HepG2 (cell line): ENCODE results near the gene TAF6L. TPM values are rescaled to one million over a fixed set of nuclear protein-coding genes. Genes with fewer than 3 reads are reported as not detected.

Source experiments
- ATAC-seq: fragments of 200-7000 bp; cut with Tn5 transposase; 3 replicates; pipeline ENCODE4 v1.9.1; 2020; ENCODE audit warnings: mild to moderate bottlenecking, moderate library complexity
- BruUV-seq: library from RNA; stranded (reverse); fragments of 400-500 nt; replicated peaks from 2 replicates; lab custom pipeline; 2021; lab: Mats Ljungman, UMichigan
- CTCF ChIA-PET: fragments of 300-600 bp; formaldehyde crosslinking; extraction: SDS; loops from one replicate; lab custom pipeline; 2021; ENCODE audit warnings: low total read pairs, inconsistent platforms, low intra/inter-chr PET ratio; lab: Yijun Ruan, JAX
- POLR2A ChIA-PET: fragments of 350-600 bp; sonication (Branson Sonifier 250); formaldehyde crosslinking; loops from one replicate; lab custom pipeline; 2020; ENCODE audit warnings: antibody characterized with exemption, inconsistent platforms; lab: Yijun Ruan, JAX
- DNase-seq: peaks from one replicate; pipeline ENCODE4 v3.0.0-alpha.2; 2015; ENCODE audit warnings: low spot score
- FAIRE-seq: peaks from 3 replicates; lab custom pipeline; 2011; peaks lifted over from hg19 to GRCh38; lab: Jason Lieb, UNC
- H2AFZ ChIP-seq: one replicate; pipeline ENCODE4 v1.6.1; 2011; ENCODE audit warnings: low read length, inconsistent platforms
- H3K27ac ChIP-seq: fragments of 300-600 bp; 3 replicates; pipeline ENCODE4 v1.8.0; 2011; ENCODE audit warnings: mixed run types, mild to moderate bottlenecking, mixed read lengths, low read length, inconsistent platforms; ENCODE audit not compliant: insufficient read depth; ENCODE audit errors: extremely low read length
- H3K27me3 ChIP-seq, 2 experiments: fragments of 200-600 bp in 1 of 2; 2 replicates in 1 of 2; 3 replicates in 1 of 2; pipeline versions ENCODE4 v1.6.0 to v1.8.0; 2011; ENCODE audit warnings: low read length in 2 of 2, mild to moderate bottlenecking in 2 of 2, moderate library complexity in 2 of 2, inconsistent platforms in 1 of 2; ENCODE audit not compliant: insufficient read depth in 2 of 2, control insufficient read depth in 1 of 2
- H3K36me3 ChIP-seq, 2 experiments: fragments of 200-600 bp in 1 of 2; replicated peaks in 1 of 2; 2 replicates in 1 of 2; 3 replicates in 1 of 2; pipeline versions ENCODE4 v1.5.1 to v1.8.0; 2011; ENCODE audit warnings: low read length in 2 of 2, inconsistent platforms in 1 of 2; ENCODE audit not compliant: insufficient read depth in 2 of 2, control insufficient read depth in 1 of 2
- H3K4me1 ChIP-seq: 2 replicates; pipeline ENCODE4 v1.5.1; 2012; ENCODE audit warnings: low read length, inconsistent platforms; ENCODE audit not compliant: insufficient read depth
- H3K4me2 ChIP-seq: 2 replicates; pipeline ENCODE4 v1.6.0; 2011; ENCODE audit warnings: low read depth, low read length, inconsistent platforms
- H3K4me3 ChIP-seq, 3 experiments: fragments of 200-600 bp in 1 of 3; sonication (generic), shearing (Covaris generic) in 1 of 3; replicated peaks in 1 of 3; 2 replicates each; pipeline ENCODE4 v1.5.1; 2011 to 2016; ENCODE audit warnings: low read length in 3 of 3, inconsistent platforms in 2 of 3, low read depth in 2 of 3, mild to moderate bottlenecking in 2 of 3, control low read depth in 1 of 3, mixed read lengths in 1 of 3; ENCODE audit not compliant: insufficient read depth in 1 of 3
- H3K79me2 ChIP-seq: one replicate; pipeline ENCODE4 v1.6.1; 2011; ENCODE audit warnings: low read length, inconsistent platforms; ENCODE audit not compliant: insufficient read depth
- H3K9ac ChIP-seq: 2 replicates; pipeline ENCODE4 v1.6.0; 2011; ENCODE audit warnings: mild to moderate bottlenecking, low read depth, low read length, inconsistent platforms; ENCODE audit not compliant: insufficient read depth
- H3K9me3 ChIP-seq: 2 replicates; pipeline ENCODE4 v1.5.1; 2012; ENCODE audit warnings: mild to moderate bottlenecking, low read length
- H4K20me1 ChIP-seq: 2 replicates; pipeline ENCODE4 v1.6.0; 2011; ENCODE audit warnings: inconsistent platforms, mild to moderate bottlenecking, low read length, moderate library complexity; ENCODE audit not compliant: insufficient read depth
- GABPA ChIP-seq, 2 experiments: IDR thresholded peaks; 2 replicates each; pipeline ENCODE4 v1.6.1; 2011 to 2016; ENCODE audit warnings: low read depth in 2 of 2, low read length in 1 of 2, missing biosample characterization in 1 of 2, missing genetic modification characterization in 1 of 2
- SIN3B ChIP-seq: fragments of 150-350 bp; IDR thresholded peaks from 2 replicates; pipeline ENCODE4 v1.6.1; 2014; ENCODE audit warnings: low read length
- ZFP90 ChIP-seq: sonication (generic); formaldehyde crosslinking; IDR thresholded peaks from 2 replicates; pipeline ENCODE4 v1.8.0; 2022; ENCODE audit warnings: missing genetic modification reagents, mild to moderate bottlenecking, inconsistent platforms, borderline replicate concordance
- ZNF878 ChIP-seq: sonication (generic); formaldehyde crosslinking; IDR thresholded peaks from 2 replicates; pipeline ENCODE4 v1.8.1; 2023; ENCODE audit warnings: mild to moderate bottlenecking, missing genetic modification reagents, moderate library complexity
- WGBS: methylation state at CpG from one replicate; pipeline ENCODE4 v1.1.6; 2017; ENCODE audit warnings: low lambda C conversion rate; 5-methylcytosine and 5-hydroxymethylcytosine counted together
- in situ Hi-C: cut with HindIII; loops from 2 replicates; pipeline ENCODE4 v1.10.0; 2017; ENCODE audit warnings: low pct_unique_long_range_greater_than_20kb; ENCODE audit not compliant: extremely low pct_ligation_motif_present
- intact Hi-C: fragments of 100-400 bp; cut with micrococcal nuclease; formaldehyde crosslinking; loops from one replicate; pipeline ENCODE4 v1.10.0; 2022; ENCODE audit not compliant: unreplicated experiment
- polyA plus RNA-seq, 8 experiments: library from polyadenylated mRNA; depleted of rRNA in 3 of 8; stranded (reverse) in 7 of 8; unstranded in 1 of 8; fragments of >200 nt; fragmentation: Illumina TruSeq in 4 of 8; extraction: Trizol in 4 of 8; gene quantifications; 2 replicates each; pipeline versions ENCODE4 v1.2.1 to v1.2.3, GENCODE V29; 2011 to 2016; ENCODE audit warnings: low read depth in 4 of 8, missing spikeins in 1 of 8, mixed read lengths in 1 of 8; ENCODE audit not compliant: insufficient read depth in 1 of 8
- total RNA-seq, 5 experiments: library from RNA; depleted of rRNA; stranded (reverse); fragments of >200 nt; fragmentation: Illumina TruSeq; extraction: Trizol; gene quantifications; 2 replicates each; pipeline ENCODE4 v1.2.3, GENCODE V29; 2016; ENCODE audit warnings: low read depth in 1 of 5
- TF ChIP-seq, protein P1 (sequence below): sonication (generic); formaldehyde crosslinking; IDR thresholded peaks from 2 replicates; pipeline ENCODE4 v1.8.0; 2022; ENCODE audit warnings: missing genetic modification reagents, low read depth, mild to moderate bottlenecking, borderline replicate concordance
- TF ChIP-seq, protein P2 (sequence below): sonication (generic); formaldehyde crosslinking; IDR thresholded peaks from 2 replicates; pipeline ENCODE4 v1.5.0; 2020; ENCODE audit warnings: missing genetic modification reagents

TAF6L gene
- total and polyA plus RNA-seq, 2 of the 13 experiments (the other 11 are each of a cell fraction or from before 2014, with no cell fraction given), result 12.6 to 19.4 TPM

- in situ Hi-C loops, result no loop called here
- H2AFZ ChIP-seq, result no peak overlapping the region
- H3K4me2 ChIP-seq, result peak overlapping the region; percentile 89
- no peak for DNase-seq
- no peaks in the 10 kb centered on the region; the same call in 1 of the 2 replicates for H4K20me1 ChIP-seq
- ChIA-PET CTCF (no interaction called here), POLR2A (interaction anchor here (0.9 to 5.7 kb wide), 9 partner anchors 10 to 150 kb away, joined by 3 to 53 read pairs (median 4); partner anchors contain the start of genes STX5, TEX54, TMEM179B and WDR74)
- no peak for FAIRE-seq
- H3K9ac ChIP-seq, result peak overlapping the region; percentile 84
- TF ChIP-seq, protein P1, sequence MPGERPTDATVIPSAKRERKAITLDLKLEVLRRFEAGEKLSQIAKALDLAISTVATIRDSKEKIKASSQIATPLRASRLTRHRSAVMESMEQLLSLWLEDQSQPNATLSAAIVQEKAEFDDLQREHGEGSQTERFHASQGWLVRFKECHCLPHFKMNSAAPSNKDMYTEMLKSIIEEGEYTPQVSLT (CRISPR knock-in tag), result 0 out of 2 replicates have a peak, but pooled peaks have one; percentile 11
- no peak for TF ChIP-seq GABPA (IDR thresholded peaks at IDR 0.05; ENCODE audit: low read depth, low read length)
- TF ChIP-seq GABPA (CRISPR knock-in tag; IDR thresholded peaks at IDR 0.05; ENCODE audit: low read depth), result peak; percentile 5; the same call in 1 of the 2 replicates
- no peak for TF ChIP-seq SIN3B
- 0 out of 2 replicates have a peak, but pooled peaks have one; percentile 4 for TF ChIP-seq ZNF878 (CRISPR knock-in tag)
- TF ChIP-seq ZFP90 (CRISPR knock-in tag), result 0 out of 2 replicates have a peak, but pooled peaks have one; percentile 13
- TF ChIP-seq, protein P2, sequence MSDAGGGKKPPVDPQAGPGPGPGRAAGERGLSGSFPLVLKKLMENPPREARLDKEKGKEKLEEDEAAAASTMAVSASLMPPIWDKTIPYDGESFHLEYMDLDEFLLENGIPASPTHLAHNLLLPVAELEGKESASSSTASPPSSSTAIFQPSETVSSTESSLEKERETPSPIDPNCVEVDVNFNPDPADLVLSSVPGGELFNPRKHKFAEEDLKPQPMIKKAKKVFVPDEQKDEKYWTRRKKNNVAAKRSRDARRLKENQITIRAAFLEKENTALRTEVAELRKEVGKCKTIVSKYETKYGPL (CRISPR knock-in tag), result 0 out of 2 replicates have a peak, but pooled peaks have one; percentile 15
- peak; percentile 9; the same call in 2 of the 3 replicates for ATAC-seq
- H3K79me2 ChIP-seq, result peaks cover 18% of the 10 kb centered on the region
- H3K4me1 ChIP-seq, result peaks cover 23% of the 10 kb centered on the region
- peak overlapping the region; percentile 86 to 97 (median 92) for H3K4me3 ChIP-seq
- H3K36me3 ChIP-seq, result peaks cover 14 to 34% of the 10 kb centered on the region in 2 experiments
- peak overlapping the region; percentile 48 for H3K27ac ChIP-seq
- TSS peak; percentile 66 for BruUV-seq
- WGBS, result 5% methylated on average over 14 of the region's 14 CpGs
- intact Hi-C loops, result loop anchor here (1.0 to 2.0 kb wide), 2 partner anchors 18 to 27 kb away; partner anchors contain the start of gene TMEM179B
- H3K9me3 ChIP-seq, result no peaks in the 10 kb centered on the region
- no peaks in the 10 kb centered on the region; a peak in 1 of 5 replicates for H3K27me3 ChIP-seq
These were observed 33.3 kb downstream of the TAF6L start for GRCh38 chr11:62804310-62805075.
